BE2C (cell line): ENCODE data around the gene TMCC3.

Source experiments
- DNase-seq: peaks from one replicate; pipeline ENCODE4 v3.0.0-alpha.2; 2020
- H3K27me3 ChIP-seq: fragments of 250-450 bp; sonication (Bioruptor Pico); 2 replicates; pipeline ENCODE4 v1.5.1; 2020; ENCODE audit warnings: mild to moderate bottlenecking
- H3K36me3 ChIP-seq: fragments of 250-450 bp; sonication (Bioruptor Pico); 2 replicates; pipeline ENCODE4 v1.5.1; 2020; ENCODE audit warnings: mild to moderate bottlenecking
- H3K4me1 ChIP-seq: fragments of 250-450 bp; sonication (Bioruptor Pico); 2 replicates; pipeline ENCODE4 v1.5.1; 2020
- H3K4me3 ChIP-seq: 2 replicates; pipeline ENCODE4 v1.5.1; 2011; ENCODE audit warnings: low read depth, low read length
- H3K9me3 ChIP-seq: fragments of 250-450 bp; sonication (Bioruptor Pico); 2 replicates; pipeline ENCODE4 v1.5.1; 2020
- CTCF ChIP-seq: IDR thresholded peaks from 2 replicates; pipeline ENCODE4 v1.5.1; 2012; ENCODE audit warnings: mild to moderate bottlenecking, low read depth, low read length

Gene TMCC3

GRCh38 chr12:94690198-94690771, 39.9 kb upstream of the TMCC3 start:
- Histone ChIP-seq H3K27me3 (peaks cover 3% of the 10 kb centered on the region), H3K4me1 (no peaks in the 10 kb centered on the region), H3K9me3 (no peaks in the 10 kb centered on the region), H3K36me3 (no peaks in the 10 kb centered on the region), H3K4me3 (no peak overlapping the region)
- TF ChIP-seq CTCF, result no peak
- DNase-seq, result no peak

DNA sequence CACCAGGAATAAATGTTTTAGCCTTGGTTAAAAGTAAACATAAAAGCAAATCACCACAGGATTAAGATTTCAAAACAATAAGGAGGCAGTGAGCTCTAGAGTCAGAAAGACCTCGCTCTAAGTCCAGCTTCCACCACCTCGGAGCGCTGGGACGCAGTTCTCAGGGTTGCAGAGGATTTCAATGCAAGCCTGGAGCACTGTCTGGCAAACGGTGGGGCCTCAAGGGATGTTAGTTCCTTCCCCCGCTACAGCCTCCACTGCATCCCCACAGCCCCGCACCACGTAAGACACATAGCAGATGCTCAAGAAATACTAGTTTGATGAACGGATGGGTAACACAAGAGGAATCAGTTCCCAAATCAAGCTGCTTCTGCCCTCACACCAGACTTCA, 39.3 kb upstream of the TMCC3 start:
- Histone ChIP-seq H3K36me3 (no peaks in the 10 kb centered on the region), H3K4me3 (no peak overlapping the region), H3K4me1 (no peaks in the 10 kb centered on the region), H3K27me3 (peaks cover 3% of the 10 kb centered on the region), H3K9me3 (no peaks in the 10 kb centered on the region)
- DNase-seq, result no peak
- TF ChIP-seq CTCF, result no peak

- H3K36me3 ChIP-seq, result no peaks in the 10 kb centered on the region
- no peaks in the 10 kb centered on the region for H3K4me1 ChIP-seq
- H3K9me3 ChIP-seq, result no peaks in the 10 kb centered on the region
- H3K4me3 ChIP-seq, result no peak overlapping the region
- no peak for TF ChIP-seq CTCF
- DNase-seq, result no peak
- H3K27me3 ChIP-seq, result peaks cover 3% of the 10 kb centered on the region
Observed at GRCh38 chr12:94689002-94689645, 38.8 kb upstream of the TMCC3 start.

GRCh38 chr12:94687891-94688290, 37.5 kb upstream of the TMCC3 start:
- DNase-seq, result no peak
- Histone ChIP-seq H3K4me1 (no peaks in the 10 kb centered on the region), H3K27me3 (peaks cover 3% of the 10 kb centered on the region), H3K9me3 (no peaks in the 10 kb centered on the region), H3K4me3 (no peak overlapping the region), H3K36me3 (no peaks in the 10 kb centered on the region)
- TF ChIP-seq CTCF, result no peak

- TF ChIP-seq CTCF, result no peak
- DNase-seq, result no peak
- H3K4me3 ChIP-seq, result no peak overlapping the region
Observed at GRCh38 chr12:94686834-94687628, 36.7 kb upstream of the TMCC3 start.

More at GRCh38 chr12:94686834-94687628, 36.7 kb upstream of the TMCC3 start:
- no peaks in the 10 kb centered on the region for H3K9me3 ChIP-seq
- H3K4me1 ChIP-seq, result no peaks in the 10 kb centered on the region
- H3K27me3 ChIP-seq, result peaks cover 3% of the 10 kb centered on the region
- no peaks in the 10 kb centered on the region for H3K36me3 ChIP-seq
